ENCODE measurements around the gene SIRT2.

Gene SIRT2

GRCh38 chr19:38907227-38907626 lies 7.8 kb upstream of the SIRT2 start:
- H3K9me3 ChIP-seq (ENCODE audit: control insufficient read depth, insufficient read depth, low read depth, low read length): no peaks in the 10 kb centered on the region
- H3K27ac ChIP-seq (ENCODE audit: low read depth, low read length): no peak overlapping the region
- peaks cover 36% of the 10 kb centered on the region for H3K36me3 ChIP-seq (ENCODE audit: control insufficient read depth, insufficient read depth, low read length)

GRCh38 chr19:38905620-38906019 lies 6.2 kb upstream of the SIRT2 start:
- Histone ChIP-seq H3K27ac (ENCODE audit: low read depth, low read length) (no peak overlapping the region), H3K27me3 (ENCODE audit: control insufficient read depth, insufficient read depth, low read length) (no peaks in the 10 kb centered on the region), H3K9me3 (ENCODE audit: control insufficient read depth, insufficient read depth, low read depth, low read length) (no peaks in the 10 kb centered on the region), H3K36me3 (ENCODE audit: control insufficient read depth, insufficient read depth, low read length) (peaks cover 36% of the 10 kb centered on the region), H3K9ac (ENCODE audit: low read length) (no peak overlapping the region), H3K4me3 (ENCODE audit: low read depth, low read length) (no peak overlapping the region), H3K4me1 (ENCODE audit: control insufficient read depth, insufficient read depth, low read length) (no peaks in the 10 kb centered on the region)

More at GRCh38 chr19:38907227-38907626, 7.8 kb upstream of the SIRT2 start:
- Histone ChIP-seq H3K4me3 (ENCODE audit: low read depth, low read length) (no peak overlapping the region), H3K4me1 (ENCODE audit: control insufficient read depth, insufficient read depth, low read length) (no peaks in the 10 kb centered on the region), H3K9ac (ENCODE audit: low read length) (no peak overlapping the region), H3K27me3 (ENCODE audit: control insufficient read depth, insufficient read depth, low read length) (peaks cover under 1% of the 10 kb centered on the region)

GRCh38 chr19:38904581-38905539 lies 5.4 kb upstream of the SIRT2 start:
- Histone ChIP-seq H3K36me3 (ENCODE audit: control insufficient read depth, insufficient read depth, low read length) (peaks cover 36% of the 10 kb centered on the region), H3K9me3 (ENCODE audit: control insufficient read depth, insufficient read depth, low read depth, low read length) (no peaks in the 10 kb centered on the region), H3K4me3 (ENCODE audit: low read depth, low read length) (no peak overlapping the region), H3K27me3 (ENCODE audit: control insufficient read depth, insufficient read depth, low read length) (no peaks in the 10 kb centered on the region), H3K27ac (ENCODE audit: low read depth, low read length) (no peak overlapping the region), H3K9ac (ENCODE audit: low read length) (no peak overlapping the region), H3K4me1 (ENCODE audit: control insufficient read depth, insufficient read depth, low read length) (no peaks in the 10 kb centered on the region)

GRCh38 chr19:38901683-38902082 lies 2.3 kb upstream of the SIRT2 start:
- no peak overlapping the region for H3K27ac ChIP-seq (ENCODE audit: low read depth, low read length)
- H3K4me3 ChIP-seq (ENCODE audit: low read depth, low read length): no peak overlapping the region
- H3K4me1 ChIP-seq (ENCODE audit: control insufficient read depth, insufficient read depth, low read length): peaks cover 4% of the 10 kb centered on the region; the same call in 1 of the 2 replicates
- no peaks in the 10 kb centered on the region for H3K9me3 ChIP-seq (ENCODE audit: control insufficient read depth, insufficient read depth, low read depth, low read length)
- H3K36me3 ChIP-seq (ENCODE audit: control insufficient read depth, insufficient read depth, low read length): peaks cover 19% of the 10 kb centered on the region
- peaks cover 14% of the 10 kb centered on the region for H3K27me3 ChIP-seq (ENCODE audit: control insufficient read depth, insufficient read depth, low read length)
- no peak overlapping the region for H3K9ac ChIP-seq (ENCODE audit: low read length)

GRCh38 chr19:38900743-38901190 lies 1.3 kb upstream of the SIRT2 start:
- Histone ChIP-seq H3K4me3 (ENCODE audit: low read depth, low read length) (peak overlapping the region; percentile 68), H3K27me3 (ENCODE audit: control insufficient read depth, insufficient read depth, low read length) (peaks cover 14% of the 10 kb centered on the region), H3K9ac (ENCODE audit: low read length) (no peak overlapping the region), H3K36me3 (ENCODE audit: control insufficient read depth, insufficient read depth, low read length) (peaks cover 15% of the 10 kb centered on the region), H3K27ac (ENCODE audit: low read depth, low read length) (no peak overlapping the region; the same call in 1 of the 2 replicates), H3K9me3 (ENCODE audit: control insufficient read depth, insufficient read depth, low read depth, low read length) (no peaks in the 10 kb centered on the region), H3K4me1 (ENCODE audit: control insufficient read depth, insufficient read depth, low read length) (peaks cover 4% of the 10 kb centered on the region; the same call in 1 of the 2 replicates)

- H3K27ac ChIP-seq (ENCODE audit: low read depth, low read length): peak overlapping the region; percentile 58; the same call in 1 of the 2 replicates
- peaks cover 4% of the 10 kb centered on the region; the same call in 1 of the 2 replicates for H3K4me1 ChIP-seq (ENCODE audit: control insufficient read depth, insufficient read depth, low read length)
Observed at GRCh38 chr19:38900202-38900629, 798 bp upstream of the SIRT2 start.

GRCh38 chr19:38898788-38899446 lies 501 bp downstream of the SIRT2 start:
- Histone ChIP-seq H3K4me1 (ENCODE audit: control insufficient read depth, insufficient read depth, low read length) (peaks cover 4% of the 10 kb centered on the region; the same call in 1 of the 2 replicates), H3K9me3 (ENCODE audit: control insufficient read depth, insufficient read depth, low read depth, low read length) (no peaks in the 10 kb centered on the region), H3K36me3 (ENCODE audit: control insufficient read depth, insufficient read depth, low read length) (no peaks in the 10 kb centered on the region), H3K27me3 (ENCODE audit: control insufficient read depth, insufficient read depth, low read length) (peaks cover 14% of the 10 kb centered on the region), H3K27ac (ENCODE audit: low read depth, low read length) (no peak overlapping the region), H3K9ac (ENCODE audit: low read length) (peak overlapping the region; percentile 16), H3K4me3 (ENCODE audit: low read depth, low read length) (peak overlapping the region; percentile 68)

More at GRCh38 chr19:38900202-38900629, 798 bp upstream of the SIRT2 start:
- peak overlapping the region; percentile 68 for H3K4me3 ChIP-seq (ENCODE audit: low read depth, low read length)
- H3K27me3 ChIP-seq (ENCODE audit: control insufficient read depth, insufficient read depth, low read length): peaks cover 14% of the 10 kb centered on the region
- peak overlapping the region; percentile 62 for H3K9ac ChIP-seq (ENCODE audit: low read length)
- H3K36me3 ChIP-seq (ENCODE audit: control insufficient read depth, insufficient read depth, low read length): peaks cover 10% of the 10 kb centered on the region
- no peaks in the 10 kb centered on the region for H3K9me3 ChIP-seq (ENCODE audit: control insufficient read depth, insufficient read depth, low read depth, low read length)

GRCh38 chr19:38894968-38895367 lies 4.5 kb downstream of the SIRT2 start:
- no peak overlapping the region for H3K27ac ChIP-seq (ENCODE audit: low read depth, low read length)
- H3K9ac ChIP-seq (ENCODE audit: low read length): no peak overlapping the region
- no peaks in the 10 kb centered on the region for H3K9me3 ChIP-seq (ENCODE audit: control insufficient read depth, insufficient read depth, low read depth, low read length)
- no peak overlapping the region for H3K4me3 ChIP-seq (ENCODE audit: low read depth, low read length)
- no peaks in the 10 kb centered on the region for H3K36me3 ChIP-seq (ENCODE audit: control insufficient read depth, insufficient read depth, low read length)
- peaks cover 4% of the 10 kb centered on the region; the same call in 1 of the 2 replicates for H3K4me1 ChIP-seq (ENCODE audit: control insufficient read depth, insufficient read depth, low read length)
- H3K27me3 ChIP-seq (ENCODE audit: control insufficient read depth, insufficient read depth, low read length): peaks cover 14% of the 10 kb centered on the region

GRCh38 chr19:38893341-38893771 lies 6.1 kb downstream of the SIRT2 start:
- H3K27ac ChIP-seq (ENCODE audit: low read depth, low read length): no peak overlapping the region
- H3K4me3 ChIP-seq (ENCODE audit: low read depth, low read length): no peak overlapping the region
- no peaks in the 10 kb centered on the region for H3K4me1 ChIP-seq (ENCODE audit: control insufficient read depth, insufficient read depth, low read length)
- no peaks in the 10 kb centered on the region for H3K9me3 ChIP-seq (ENCODE audit: control insufficient read depth, insufficient read depth, low read depth, low read length)
- no peak overlapping the region for H3K9ac ChIP-seq (ENCODE audit: low read length)
- H3K27me3 ChIP-seq (ENCODE audit: control insufficient read depth, insufficient read depth, low read length): peaks cover 6% of the 10 kb centered on the region; the same call in 1 of the 2 replicates
- no peaks in the 10 kb centered on the region; the same call in 1 of the 2 replicates for H3K36me3 ChIP-seq (ENCODE audit: control insufficient read depth, insufficient read depth, low read length)

- Histone ChIP-seq H3K9ac (ENCODE audit: low read length) (no peak overlapping the region), H3K36me3 (ENCODE audit: control insufficient read depth, insufficient read depth, low read length) (no peaks in the 10 kb centered on the region; the same call in 1 of the 2 replicates), H3K4me3 (ENCODE audit: low read depth, low read length) (no peak overlapping the region), H3K27me3 (ENCODE audit: control insufficient read depth, insufficient read depth, low read length) (peaks cover under 1% of the 10 kb centered on the region; the same call in 1 of the 2 replicates), H3K27ac (ENCODE audit: low read depth, low read length) (no peak overlapping the region), H3K4me1 (ENCODE audit: control insufficient read depth, insufficient read depth, low read length) (no peaks in the 10 kb centered on the region), H3K9me3 (ENCODE audit: control insufficient read depth, insufficient read depth, low read depth, low read length) (no peaks in the 10 kb centered on the region)
Observed at GRCh38 chr19:38892841-38893240, 6.6 kb downstream of the SIRT2 start.

All from HUES6 (cell line).